B cell (primary cell): ENCODE measurements around the gene IL12A. TPM values are rescaled to one million over a fixed set of nuclear protein-coding genes. Genes with fewer than 3 reads are reported as not detected.

ENCODE experiments used
- ATAC-seq: fragments of 200-7000 bp; cut with Tn5 transposase; one replicate; pipeline ENCODE4 v1.10.0; 2021; ENCODE audit warnings: low read depth, mild to moderate bottlenecking, moderate number of reproducible peaks, moderate library complexity
- CTCF ChIA-PET: fragments of 350-600 bp; sonication (Branson Sonifier 250); formaldehyde crosslinking; loops from one replicate; lab custom pipeline; 2021; ENCODE audit warnings: antibody characterized with exemption, inconsistent platforms; lab: Charles Lee
- POLR2A ChIA-PET: fragments of 350-600 bp; sonication (Branson Sonifier 250); formaldehyde crosslinking; loops from one replicate; lab custom pipeline; 2021; ENCODE audit warnings: antibody characterized with exemption; lab: Charles Lee
- DNase-seq: peaks from one replicate; pipeline ENCODE4 v3.0.0; 2013
- H2AFZ ChIP-seq: 2 replicates; pipeline ENCODE4 v1.6.1; 2012; ENCODE audit warnings: mild to moderate bottlenecking, low read depth, low read length; ENCODE audit not compliant: insufficient read depth, poor library complexity, severe bottlenecking
- H3K27ac ChIP-seq, 2 donors: 1 replicate in 1 of 2; 2 replicates in 1 of 2; pipeline ENCODE4 v1.5.1; 2012 to 2013; ENCODE audit warnings: low read length in 2 of 2, mild to moderate bottlenecking in 2 of 2, moderate library complexity in 1 of 2
- H3K27me3 ChIP-seq, 4 experiments: fragments of 200-600 bp in 1 of 4; sonication (generic) in 1 of 4; replicated peaks in 1 of 4; 1 replicate in 2 of 4; 2 replicates in 2 of 4; pipeline versions ENCODE4 v1.6.1 to v1.7.0; 2013 to 2016; ENCODE audit warnings: low read length in 3 of 4, mild to moderate bottlenecking in 2 of 4, mixed read lengths in 1 of 4, moderate library complexity in 1 of 4; ENCODE audit not compliant: insufficient read depth in 4 of 4, control insufficient read depth in 3 of 4; ENCODE audit errors: control extremely low read depth in 1 of 4
- H3K36me3 ChIP-seq, 2 experiments: replicated peaks in 1 of 2; 1 replicate in 1 of 2; 2 replicates in 1 of 2; pipeline versions ENCODE4 v1.6.1 to v1.7.1; 2013; ENCODE audit warnings: low read length in 1 of 2; ENCODE audit not compliant: insufficient read depth in 2 of 2, control insufficient read depth in 1 of 2; ENCODE audit errors: control extremely low read depth in 1 of 2, extremely low read depth in 1 of 2
- H3K4me1 ChIP-seq, 2 donors: fragments of 200-600 bp in 1 of 2; sonication (generic) in 1 of 2; 1 replicate in 1 of 2; 2 replicates in 1 of 2; pipeline versions ENCODE4 v1.5.1 to v1.6.1; 2013 to 2017; ENCODE audit warnings: low read length in 2 of 2; ENCODE audit not compliant: control insufficient read depth in 2 of 2, insufficient read depth in 2 of 2
- H3K4me2 ChIP-seq: replicated peaks from 2 replicates; pipeline ENCODE3; 2012; ENCODE audit warnings: mild to moderate bottlenecking, low read depth, low read length; ENCODE audit not compliant: poor library complexity, severe bottlenecking
- H3K4me3 ChIP-seq, 5 experiments: fragments of 200-600 bp in 1 of 5; sonication (generic) in 1 of 5; 1 replicate in 3 of 5; 2 replicates in 2 of 5; pipeline versions ENCODE4 v1.5.1 to v1.7.0; 2011 to 2016; ENCODE audit warnings: low read length in 4 of 5, mild to moderate bottlenecking in 4 of 5, low read depth in 2 of 5, control low read depth in 1 of 5, moderate library complexity in 1 of 5; ENCODE audit not compliant: insufficient read depth in 1 of 5; ENCODE audit errors: control extremely low read depth in 1 of 5, extremely low read depth in 1 of 5
- H3K79me2 ChIP-seq: fragments of 200-600 bp; sonication (generic); one replicate; pipeline ENCODE4 v1.6.0; 2016; ENCODE audit warnings: low read length; ENCODE audit not compliant: control insufficient read depth, insufficient read depth
- H3K9ac ChIP-seq: fragments of 200-600 bp; sonication (generic); 2 replicates; pipeline ENCODE4 v1.6.1; 2017; ENCODE audit warnings: mild to moderate bottlenecking, low read length, moderate library complexity
- H3K9me3 ChIP-seq, 3 donors: one replicate each; pipeline versions ENCODE4 v1.6.1 to v1.7.1; 2013; ENCODE audit warnings: low read length in 2 of 3; ENCODE audit not compliant: control insufficient read depth in 2 of 3, insufficient read depth in 1 of 3; ENCODE audit errors: control extremely low read depth in 1 of 3
- H4K20me1 ChIP-seq: 2 replicates; pipeline ENCODE4 v1.6.0; 2012; ENCODE audit warnings: mild to moderate bottlenecking, low read length; ENCODE audit not compliant: insufficient read depth, control insufficient read depth, poor library complexity, severe bottlenecking
- H3K27ac Mint-ChIP-seq: one replicate; pipeline ENCODE4 v1.8.0; 2021; ENCODE audit warnings: mixed read lengths
- H3K27me3 Mint-ChIP-seq: one replicate; pipeline ENCODE4 v1.8.0; 2021; ENCODE audit warnings: mixed read lengths
- H3K4me1 Mint-ChIP-seq: one replicate; pipeline ENCODE4 v1.8.0; 2021; ENCODE audit warnings: mixed read lengths
- H3K4me3 Mint-ChIP-seq: one replicate; pipeline ENCODE4 v1.8.0; 2021; ENCODE audit warnings: mixed read lengths
- H3K9me3 Mint-ChIP-seq: one replicate; pipeline ENCODE4 v1.8.0; 2022; ENCODE audit warnings: mixed read lengths; ENCODE audit not compliant: insufficient read depth
- EZH2 ChIP-seq: IDR thresholded peaks from 2 replicates; pipeline ENCODE4 v1.6.1; 2012; ENCODE audit warnings: borderline replicate concordance, low read depth, mild to moderate bottlenecking, moderate library complexity, low read length; ENCODE audit not compliant: insufficient read depth, poor library complexity, severe bottlenecking
- WGBS: methylation state at CpG from one replicate; pipeline ENCODE4 v1.1.5; 2013; ENCODE audit warnings: missing lambda C conversion rate; ENCODE audit not compliant: insufficient coverage; 5-methylcytosine and 5-hydroxymethylcytosine counted together
- intact Hi-C: fragments of 100-400 bp; cut with micrococcal nuclease; formaldehyde crosslinking; loops from one replicate; pipeline ENCODE4 v1.10.0; 2022
- polyA plus RNA-seq: library from polyadenylated mRNA; depleted of rRNA; stranded (reverse); fragments of >200 nt; gene quantifications from 2 replicates; pipeline ENCODE4 v1.2.3, GENCODE V29; 2012
- total RNA-seq, 2 donors: library from RNA; stranded (reverse); fragments of 120-200 nt in 1 of 2; gene quantifications; 1 replicate in 1 of 2; 2 replicates in 1 of 2; pipeline versions ENCODE4 v1.2.3 to v1.2.4, GENCODE V29; 2013 to 2022
- TF ChIP-seq, protein P1 (sequence below): fragments of 200-600 bp; IDR thresholded peaks from one replicate; pipeline ENCODE4 v1.8.0; 2022; ENCODE audit warnings: antibody characterized with exemption, mild to moderate bottlenecking

Gene IL12A
- total and polyA plus RNA-seq, 2 donors (not counting 1 experiment from before 2014, with no cell fraction given) = 6.1 to 9.9 TPM

DNA sequence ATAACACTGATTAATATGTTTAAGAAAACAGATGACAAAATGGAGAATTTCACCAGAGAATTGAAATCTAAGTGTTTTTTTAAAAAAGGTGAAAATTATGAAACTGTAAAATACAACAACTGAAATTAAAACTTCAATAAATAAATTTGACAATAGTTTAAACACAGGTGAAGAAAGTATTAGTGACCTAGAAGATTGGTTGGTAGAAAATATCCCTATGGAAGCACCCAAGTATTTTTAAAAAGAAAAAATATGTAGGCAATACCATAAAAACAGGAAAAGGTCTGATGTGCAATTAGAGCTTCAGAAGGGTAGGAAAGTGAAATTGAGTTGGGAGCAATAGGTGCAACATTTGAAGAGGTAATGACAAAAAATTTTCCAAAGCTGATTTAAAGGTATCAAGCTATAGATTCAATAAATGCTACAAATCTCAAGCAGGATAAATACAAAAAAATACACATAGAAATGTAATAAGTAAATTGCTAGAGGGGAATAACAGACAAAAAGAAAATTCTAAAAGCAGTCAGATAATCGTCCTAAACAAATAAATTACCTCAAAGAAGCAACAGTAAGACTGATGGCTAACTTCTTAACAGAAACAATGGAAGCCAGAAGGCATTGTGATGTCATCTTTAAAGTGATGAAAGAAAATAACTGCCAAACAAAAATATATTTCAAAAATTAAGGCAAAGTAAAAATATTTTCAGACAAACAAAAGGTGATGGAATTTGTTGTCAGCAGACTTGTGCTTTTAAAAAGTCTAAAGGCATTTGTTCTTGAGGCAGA is 9.5 kb upstream of the IL12A start:
- Histone ChIP-seq H3K36me3 (no peaks in the 10 kb centered on the region), H3K4me1 (no peaks in the 10 kb centered on the region), H3K4me3 (no peak overlapping the region), H3K9ac (no peak overlapping the region), H3K79me2 (no peaks in the 10 kb centered on the region), H3K9me3 (no peaks in the 10 kb centered on the region), H3K4me2 (no peak overlapping the region), H2AFZ (no peak overlapping the region), H3K27me3 (peaks cover 0 to 10% (median 2%) of the 10 kb centered on the region in 4 experiments), H3K27ac (no peak overlapping the region), H4K20me1 (no peaks in the 10 kb centered on the region)
- no peak overlapping the region for H3K27ac Mint-ChIP-seq
- H3K27me3 Mint-ChIP-seq = peaks cover 17% of the 10 kb centered on the region
- WGBS = no CpG with 5 or more reads among the region's 1 CpG
- H3K4me1 Mint-ChIP-seq = no peaks in the 10 kb centered on the region
- H3K9me3 Mint-ChIP-seq = no peaks in the 10 kb centered on the region
- POLR2A ChIA-PET = no interaction called here
- ATAC-seq (no peak), DNase-seq (no peak)
- no peak for TF ChIP-seq EZH2
- TF ChIP-seq, protein P1, sequence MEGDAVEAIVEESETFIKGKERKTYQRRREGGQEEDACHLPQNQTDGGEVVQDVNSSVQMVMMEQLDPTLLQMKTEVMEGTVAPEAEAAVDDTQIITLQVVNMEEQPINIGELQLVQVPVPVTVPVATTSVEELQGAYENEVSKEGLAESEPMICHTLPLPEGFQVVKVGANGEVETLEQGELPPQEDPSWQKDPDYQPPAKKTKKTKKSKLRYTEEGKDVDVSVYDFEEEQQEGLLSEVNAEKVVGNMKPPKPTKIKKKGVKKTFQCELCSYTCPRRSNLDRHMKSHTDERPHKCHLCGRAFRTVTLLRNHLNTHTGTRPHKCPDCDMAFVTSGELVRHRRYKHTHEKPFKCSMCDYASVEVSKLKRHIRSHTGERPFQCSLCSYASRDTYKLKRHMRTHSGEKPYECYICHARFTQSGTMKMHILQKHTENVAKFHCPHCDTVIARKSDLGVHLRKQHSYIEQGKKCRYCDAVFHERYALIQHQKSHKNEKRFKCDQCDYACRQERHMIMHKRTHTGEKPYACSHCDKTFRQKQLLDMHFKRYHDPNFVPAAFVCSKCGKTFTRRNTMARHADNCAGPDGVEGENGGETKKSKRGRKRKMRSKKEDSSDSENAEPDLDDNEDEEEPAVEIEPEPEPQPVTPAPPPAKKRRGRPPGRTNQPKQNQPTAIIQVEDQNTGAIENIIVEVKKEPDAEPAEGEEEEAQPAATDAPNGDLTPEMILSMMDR = no peak
- intact Hi-C loops = no loop called here
- CTCF ChIA-PET = interaction anchor here (0.9 to 2.4 kb wide), 2 partner anchors 8 kb away, joined by 3 to 10 read pairs; partner anchors contain the start of gene IL12A
- H3K4me3 Mint-ChIP-seq = no peak overlapping the region

DNA sequence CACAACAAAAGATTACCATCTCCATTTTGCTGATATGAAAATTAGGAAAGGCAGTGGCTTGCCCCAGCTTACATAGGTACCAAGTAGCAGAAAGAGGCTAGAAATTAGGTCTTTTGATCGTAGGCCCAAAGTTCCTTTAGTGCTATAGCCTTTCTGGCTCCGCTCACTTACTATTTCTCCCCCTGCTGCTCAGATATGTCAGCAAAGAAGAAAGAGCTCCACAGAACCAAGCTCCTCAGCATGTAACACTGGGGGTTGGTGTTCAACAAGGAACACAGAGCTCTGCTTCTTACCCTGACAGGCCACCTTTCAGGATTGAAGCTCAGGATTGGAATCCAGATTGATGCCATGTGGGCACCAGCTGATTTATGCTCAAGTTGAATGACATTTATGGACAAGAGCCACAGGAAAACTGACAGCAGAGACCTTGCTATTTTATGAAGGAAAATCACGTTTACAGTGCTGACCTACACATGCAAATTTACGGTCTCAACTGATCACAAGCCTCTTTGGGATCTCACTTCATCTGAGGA is 6.1 kb upstream of the IL12A start:
- Histone ChIP-seq H4K20me1 (no peaks in the 10 kb centered on the region), H3K27me3 (peaks cover 0 to 6% (median 2%) of the 10 kb centered on the region in 4 experiments), H3K4me3 (no peak overlapping the region), H3K79me2 (no peaks in the 10 kb centered on the region), H3K9me3 (no peaks in the 10 kb centered on the region), H3K4me1 (peaks cover 3 to 4% of the 10 kb centered on the region in 2 donors), H3K27ac (no peak overlapping the region), H3K4me2 (no peak overlapping the region), H3K36me3 (no peaks in the 10 kb centered on the region), H3K9ac (no peak overlapping the region), H2AFZ (peak overlapping the region; percentile 1)
- TF ChIP-seq EZH2 = no peak
- TF ChIP-seq, protein P1 = no peak
- 81% methylated on average over 3 of the region's 4 CpGs for WGBS
- intact Hi-C loops = no loop called here
- Mint-ChIP-seq H3K4me3 (no peak overlapping the region), H3K9me3 (no peaks in the 10 kb centered on the region), H3K4me1 (peaks cover 5% of the 10 kb centered on the region), H3K27ac (no peak overlapping the region), H3K27me3 (peaks cover 6% of the 10 kb centered on the region)
- DNase-seq (no peak), ATAC-seq (no peak)
- POLR2A ChIA-PET = no interaction called here
- CTCF ChIA-PET = interaction anchor here (0.6 to 1.2 kb wide), 5 partner anchors 23 to 468 kb away, joined by 3 to 6 read pairs (median 3); no protein-coding TSS in a partner anchor
